GM12874 (cell line): ENCODE data around the gene SEPTIN10.

ENCODE experiments used
- TF ChIP-seq, protein P1 (sequence below): IDR thresholded peaks from 2 replicates; pipeline ENCODE4 v1.5.1; 2011; ENCODE audit warnings: low read depth, mild to moderate bottlenecking, control low read depth, low read length, moderate library complexity; ENCODE audit not compliant: insufficient read depth

Gene SEPTIN10

DNA sequence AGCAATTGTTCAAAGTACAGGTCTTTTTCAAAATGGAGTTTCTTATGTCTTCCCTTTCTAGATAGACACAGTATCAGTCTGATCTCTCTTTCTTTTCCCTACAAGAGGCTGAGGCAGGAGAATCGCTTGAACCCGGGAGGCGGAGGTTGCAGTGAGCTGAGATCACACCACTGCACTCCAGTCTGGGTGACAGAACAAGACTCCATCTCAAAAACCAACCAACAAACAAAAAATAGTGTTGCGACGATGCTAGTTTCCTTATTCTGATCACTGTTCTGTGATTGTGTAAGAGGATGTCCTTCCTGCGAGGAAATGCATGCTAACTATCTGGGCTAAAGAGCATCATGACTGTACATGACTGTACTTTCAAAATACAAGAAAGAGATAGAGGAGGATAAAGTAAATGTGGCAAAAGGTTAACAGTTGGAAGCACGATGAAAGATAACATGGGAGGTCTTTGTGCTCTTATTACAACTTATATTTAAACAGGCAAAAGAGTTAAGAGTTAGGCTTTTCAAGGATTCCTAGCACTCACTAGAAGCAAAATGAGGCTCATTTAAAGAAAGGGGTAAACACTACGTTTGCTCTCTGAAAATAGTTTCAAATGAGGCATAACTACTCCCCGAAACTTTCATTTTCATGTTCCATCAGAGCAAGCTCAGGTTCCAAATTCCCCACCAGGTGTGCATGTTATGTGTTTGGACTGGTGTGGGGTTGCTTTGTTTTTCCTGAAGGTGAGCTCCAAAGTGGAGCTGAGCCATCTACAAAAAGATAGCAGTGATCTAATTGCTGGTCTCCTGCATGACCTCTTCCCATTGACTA, 24.2 kb upstream of the SEPTIN10 start:
- TF ChIP-seq, protein P1, sequence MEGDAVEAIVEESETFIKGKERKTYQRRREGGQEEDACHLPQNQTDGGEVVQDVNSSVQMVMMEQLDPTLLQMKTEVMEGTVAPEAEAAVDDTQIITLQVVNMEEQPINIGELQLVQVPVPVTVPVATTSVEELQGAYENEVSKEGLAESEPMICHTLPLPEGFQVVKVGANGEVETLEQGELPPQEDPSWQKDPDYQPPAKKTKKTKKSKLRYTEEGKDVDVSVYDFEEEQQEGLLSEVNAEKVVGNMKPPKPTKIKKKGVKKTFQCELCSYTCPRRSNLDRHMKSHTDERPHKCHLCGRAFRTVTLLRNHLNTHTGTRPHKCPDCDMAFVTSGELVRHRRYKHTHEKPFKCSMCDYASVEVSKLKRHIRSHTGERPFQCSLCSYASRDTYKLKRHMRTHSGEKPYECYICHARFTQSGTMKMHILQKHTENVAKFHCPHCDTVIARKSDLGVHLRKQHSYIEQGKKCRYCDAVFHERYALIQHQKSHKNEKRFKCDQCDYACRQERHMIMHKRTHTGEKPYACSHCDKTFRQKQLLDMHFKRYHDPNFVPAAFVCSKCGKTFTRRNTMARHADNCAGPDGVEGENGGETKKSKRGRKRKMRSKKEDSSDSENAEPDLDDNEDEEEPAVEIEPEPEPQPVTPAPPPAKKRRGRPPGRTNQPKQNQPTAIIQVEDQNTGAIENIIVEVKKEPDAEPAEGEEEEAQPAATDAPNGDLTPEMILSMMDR, result no peak

DNA sequence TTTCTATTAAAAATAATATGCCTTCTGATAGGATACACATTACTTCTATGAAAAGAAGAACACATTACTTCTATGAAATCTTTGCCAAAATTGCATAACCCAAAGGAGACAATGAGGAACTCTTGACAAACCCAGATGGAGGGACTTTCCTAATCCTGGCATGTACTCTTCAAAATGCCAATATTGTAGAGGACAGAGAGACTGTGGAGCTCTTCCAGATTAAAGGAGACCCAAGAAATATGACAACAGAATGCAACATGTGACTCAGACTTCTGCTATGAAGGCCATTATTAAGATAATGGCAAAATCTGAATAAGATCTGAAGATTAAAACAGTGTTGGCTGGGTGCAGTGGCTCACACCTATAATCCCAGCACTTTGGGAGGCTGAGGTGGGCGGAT, 22.6 kb upstream of the SEPTIN10 start:
- TF ChIP-seq, protein P1, result no peak

DNA sequence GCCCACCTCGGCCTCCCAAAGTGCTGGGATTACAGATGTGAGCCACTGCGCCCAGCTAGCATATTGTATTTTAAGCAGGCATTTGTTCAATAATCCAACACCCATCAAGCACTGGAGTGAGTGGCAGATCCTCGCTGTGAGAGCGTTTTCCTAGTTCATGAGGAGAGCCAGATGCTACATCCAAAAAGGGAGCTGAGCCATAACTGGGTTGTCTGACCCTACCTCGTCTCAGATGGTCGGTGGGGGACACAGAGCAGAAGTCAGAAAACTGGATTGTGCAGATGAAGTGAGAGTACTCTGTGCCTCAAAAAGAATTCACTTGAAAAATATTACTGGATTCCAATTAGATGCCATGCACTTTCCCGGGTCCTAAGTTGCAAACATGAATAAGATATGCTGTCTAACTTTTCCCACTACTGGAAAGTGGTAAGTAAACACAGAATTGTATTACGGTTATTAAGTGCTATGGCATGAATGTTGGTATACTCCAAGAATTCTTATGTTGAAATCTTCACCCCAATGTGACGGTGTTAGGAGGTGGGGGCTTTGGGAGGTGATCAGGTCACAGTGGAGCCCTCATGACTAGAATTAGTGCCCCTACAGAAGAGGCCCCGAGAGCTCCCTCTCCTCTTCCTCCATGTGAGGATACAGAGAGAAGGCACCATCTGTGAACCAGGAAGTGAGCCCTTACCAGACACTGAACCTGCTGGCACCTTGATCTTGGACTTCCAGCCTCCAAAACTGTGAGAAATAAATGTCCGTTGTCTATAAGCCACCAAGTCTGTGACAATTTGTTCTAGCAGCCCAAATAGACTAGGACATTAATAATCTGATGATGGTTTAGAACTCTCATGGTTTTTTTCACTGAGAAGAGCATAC, 21.9 kb upstream of the SEPTIN10 start:
- TF ChIP-seq, protein P1, result no peak

DNA sequence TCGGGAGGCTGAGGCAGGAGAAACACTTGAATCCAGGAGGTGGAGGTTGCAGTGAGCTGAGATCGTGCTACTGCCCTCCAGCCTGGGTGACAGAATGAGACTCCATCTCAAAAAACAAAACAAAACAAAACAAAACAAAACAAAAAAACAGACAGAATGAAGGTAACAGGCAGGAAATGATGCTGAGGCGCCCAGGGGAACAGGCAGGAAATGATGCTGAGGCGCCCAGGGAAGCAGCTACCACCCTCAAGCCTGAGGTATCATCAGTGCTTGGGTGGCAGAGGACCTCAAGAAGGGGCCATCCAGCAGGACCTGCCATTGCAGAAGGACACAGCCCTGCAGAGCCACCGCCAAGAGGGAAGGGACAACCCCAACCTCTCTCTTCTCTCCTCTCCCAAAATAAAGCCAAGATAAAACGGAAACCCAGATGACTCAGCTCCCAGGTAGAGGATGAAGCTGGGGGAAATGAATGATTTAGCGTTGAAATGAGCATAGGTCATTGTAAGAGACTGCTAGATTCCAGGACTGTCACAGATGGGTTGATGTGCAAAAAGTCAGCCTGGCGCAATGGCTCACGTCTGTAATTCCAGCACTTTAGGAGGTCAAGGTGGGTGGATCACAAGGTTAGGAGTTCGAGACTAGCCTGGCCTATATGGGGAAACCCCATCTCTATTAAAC, 19.7 kb upstream of the SEPTIN10 start:
- TF ChIP-seq, protein P1, result no peak

DNA sequence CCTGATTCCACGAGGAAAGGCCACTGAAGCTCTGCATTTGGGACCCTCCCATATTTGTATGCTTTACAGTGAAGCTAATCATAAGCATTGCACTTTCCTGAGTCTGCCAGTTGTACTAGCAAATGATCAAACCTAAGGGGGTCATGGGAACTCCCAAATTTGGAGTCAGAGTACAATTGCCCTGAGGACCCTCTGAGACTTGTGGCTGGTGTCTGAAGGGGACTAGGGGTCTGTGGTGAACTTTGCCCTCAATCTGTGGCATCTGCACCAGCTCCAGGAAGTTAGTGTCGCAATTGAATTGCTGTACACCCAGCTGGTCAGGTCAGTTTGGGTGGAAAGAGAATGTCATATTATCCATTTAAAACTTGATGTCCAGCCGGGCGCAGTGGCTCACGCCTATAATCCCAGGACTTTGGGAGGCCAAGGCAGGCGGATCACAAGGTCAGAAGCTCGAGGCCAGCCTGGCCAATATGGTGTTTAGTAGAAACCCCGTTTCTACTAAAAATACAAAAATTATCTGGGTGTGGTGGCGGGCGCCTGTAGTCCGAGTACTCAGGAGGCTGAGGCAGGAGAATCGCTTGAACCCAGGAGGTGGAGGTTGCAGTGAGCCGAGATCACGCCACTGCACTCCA, 18.5 kb upstream of the SEPTIN10 start:
- TF ChIP-seq, protein P1, result no peak

DNA sequence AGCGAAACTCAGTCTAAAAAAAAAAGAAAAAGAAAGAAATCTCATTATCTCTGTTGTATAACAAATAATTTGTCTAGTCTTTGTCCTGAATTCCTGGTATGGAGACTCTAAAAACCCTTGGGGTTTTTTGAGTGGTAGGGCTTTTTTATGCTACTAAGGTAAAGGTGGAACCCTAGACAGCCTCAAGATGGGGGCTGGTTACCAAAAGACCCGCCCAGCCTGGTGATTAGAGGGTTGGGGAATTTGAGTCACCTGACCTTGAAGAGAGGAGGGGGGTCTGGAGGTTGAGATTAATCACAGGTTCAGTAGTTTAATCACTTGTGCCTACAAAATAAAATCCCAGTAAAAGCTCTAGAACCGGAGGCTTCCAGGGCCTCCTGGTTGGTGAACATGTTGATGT, 18.0 kb upstream of the SEPTIN10 start:
- TF ChIP-seq, protein P1, result no peak
